ENCODE measurements around the gene ADAMTS6.
A peak's percentile ranks its signal among the peaks of the same experiment; 100 is the strongest.

ADAMTS6 gene

GRCh38 chr5:65172486-65173129, 309.1 kb downstream of the ADAMTS6 start:
- DNase-seq (ENCODE audit: extremely low read depth, low read depth) = no peak
- TF ChIP-seq CTCF (IDR thresholded peaks at IDR 0.05; ENCODE audit: low read depth, low read length) = no peak

GRCh38 chr5:65171645-65172044, 310.1 kb downstream of the ADAMTS6 start:
- TF ChIP-seq CTCF (IDR thresholded peaks at IDR 0.05; ENCODE audit: low read depth, low read length) = no peak
- no peak for DNase-seq (ENCODE audit: extremely low read depth, low read depth)

- TF ChIP-seq CTCF (IDR thresholded peaks at IDR 0.05; ENCODE audit: low read depth, low read length) = no peak
- no peak for DNase-seq (ENCODE audit: extremely low read depth, low read depth)
Observed at GRCh38 chr5:65163698-65164097, 318.0 kb downstream of the ADAMTS6 start.

GRCh38 chr5:65161655-65162054, 320.1 kb downstream of the ADAMTS6 start:
- TF ChIP-seq CTCF (IDR thresholded peaks at IDR 0.05; ENCODE audit: low read depth, low read length) = no peak
- no peak for DNase-seq (ENCODE audit: extremely low read depth, low read depth)

GRCh38 chr5:65157906-65158603, 323.7 kb downstream of the ADAMTS6 start:
- no peak for DNase-seq (ENCODE audit: extremely low read depth, low read depth)
- no peak for TF ChIP-seq CTCF (IDR thresholded peaks at IDR 0.05; ENCODE audit: low read depth, low read length)

GRCh38 chr5:65156933-65157332, 324.8 kb downstream of the ADAMTS6 start:
- no peak for DNase-seq (ENCODE audit: extremely low read depth, low read depth)
- no peak for TF ChIP-seq CTCF (IDR thresholded peaks at IDR 0.05; ENCODE audit: low read depth, low read length)

GRCh38 chr5:65152131-65152530, 329.6 kb downstream of the ADAMTS6 start:
- no peak for TF ChIP-seq CTCF (IDR thresholded peaks at IDR 0.05; ENCODE audit: low read depth, low read length)
- peak; percentile 19 for DNase-seq (ENCODE audit: extremely low read depth, low read depth)

Data from AG09319 (cell line).